Pancreas (tissue), 10 donors: Measurements from ENCODE around the gene BICRAL. TPM values are rescaled to one million over a fixed set of nuclear protein-coding genes. Genes with fewer than 3 reads are reported as not detected.
"Not testable (repeated sequence)": the region's sequence is repeated elsewhere in the genome, so short reads cannot be mapped to it uniquely, and the experiment has no call there.

Experiments
- ATAC-seq, 4 donors: fragments of 200-7000 bp; cut with Tn5 transposase; one replicate each; pipeline versions ENCODE4 v1.8.0 to v1.9.1; 2020; ENCODE audit warnings: mild to moderate bottlenecking in 4 of 4, moderate library complexity in 4 of 4
- DNase-seq, 6 donors: peaks; one replicate each; pipeline ENCODE4 v3.0.0-alpha.2; 2020
- FAIRE-seq: peaks from 2 replicates; lab custom pipeline; 2012; peaks lifted over from hg19 to GRCh38; lab: Jason Lieb, UNC
- H3K27ac ChIP-seq, 4 donors: fragments of 200-600 bp; sonication (generic); 1 replicate in 3 of 4; 2 replicates in 1 of 4; pipeline versions ENCODE4 v1.5.0 to v1.8.0; 2020
- H3K27me3 ChIP-seq, 4 donors: fragments of 200-600 bp; one replicate each; pipeline ENCODE4 v1.8.0; 2021
- H3K36me3 ChIP-seq, 3 donors: fragments of 200-600 bp; sonication (generic) in 1 of 3; one replicate each; pipeline versions ENCODE4 v1.5.0 to v1.8.0; 2020 to 2021
- H3K4me1 ChIP-seq, 3 donors: fragments of 200-600 bp; one replicate each; pipeline ENCODE4 v1.8.0; 2021
- H3K4me3 ChIP-seq, 4 donors: fragments of 200-600 bp; sonication (generic) in 2 of 4; one replicate each; pipeline versions ENCODE4 v1.5.0 to v1.8.0; 2020 to 2021
- H3K9me3 ChIP-seq, 4 donors: fragments of 200-600 bp; one replicate each; pipeline ENCODE4 v1.8.0; 2021
- WGBS, 2 donors: extraction: QIAGEN DNeasy Blood & Tissue Kit; methylation state at CpG; one replicate each; pipeline ENCODE4 v1.1.7; 2013; 5-methylcytosine and 5-hydroxymethylcytosine counted together
- intact Hi-C, 3 donors: fragments of 100-400 bp; cut with DNase I; formaldehyde crosslinking; loops; one replicate each; pipeline versions ENCODE4 v1.11.1 to v1.14.2; 2022
- polyA plus RNA-seq, 2 donors: library from polyadenylated mRNA; stranded (reverse); fragments of 200-250 nt; gene quantifications; one replicate each; pipeline ENCODE4 v1.2.3, GENCODE V29; 2013
- total RNA-seq, 6 donors: library from RNA; stranded (reverse); fragmentation: NEBNext Ultra II Directional in 4 of 6; extraction: Animal tissue kit (Norgen Biotek cat#: 25700) in 4 of 6; gene quantifications; one replicate each; pipeline versions ENCODE4 v1.2.1 to v1.2.4, GENCODE V29; 2021 to 2023
- TF ChIP-seq, protein P1 (sequence below), 4 donors: fragments of 200-600 bp; sonication (generic) in 3 of 4; IDR thresholded peaks; one replicate each; pipeline versions ENCODE4 v1.5.0 to v1.8.0; 2021; ENCODE audit warnings: antibody characterized with exemption in 4 of 4
- donor health status: healthy with polysubstance abuse.
- donor health status: DM: no; HTN: no; CAD: no; lungs with moderate emphysema.
- donor health status: DM: no; HTN: no; CAD: no.
- donor health status: control.
- donor health status: control.
- donor health status: Bipolar disorder and iron deficiency.
- donor health status: DM: yes; HTN: yes; CAD: no.
- donor health status: DM: no; HTN: no; CAD: no.
- donor health status: DM: no; HTN: no; CAD: no.
- donor health status: DM: yes; HTN: yes; CAD: no.

BICRAL gene
- total and polyA plus RNA-seq, 8 donors: 2.9 to 10.5 (median 7.1) TPM

DNA sequence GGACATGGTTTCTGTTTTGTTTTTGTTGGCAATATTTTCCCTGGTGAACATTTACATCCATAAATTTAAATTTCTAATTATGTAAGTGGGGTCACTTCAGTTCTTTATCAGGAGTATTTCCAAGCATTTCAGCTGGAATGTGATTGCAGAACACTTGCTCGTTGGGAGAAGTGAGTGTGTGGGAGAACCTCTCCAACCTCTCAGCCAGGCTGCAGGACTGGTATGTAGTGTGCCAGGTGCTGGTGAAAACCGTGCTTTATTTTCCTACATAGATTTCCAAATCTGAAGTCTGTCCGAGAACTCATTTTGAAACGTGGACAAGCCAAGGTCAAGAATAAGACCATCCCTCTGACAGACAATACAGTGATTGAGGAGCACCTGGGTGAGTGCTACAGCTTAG, 103.8 kb downstream of the BICRAL start:
- Histone ChIP-seq H3K27me3 (no peaks in the 10 kb centered on the region), H3K9me3 (no peaks in the 10 kb centered on the region), H3K4me3 (no peak overlapping the region), H3K4me1 (peaks cover 5 to 14% (median 5%) of the 10 kb centered on the region in 3 donors), H3K27ac (no peak overlapping the region), H3K36me3 (peaks cover 0 to 29% (median 26%) of the 10 kb centered on the region in 3 donors)
- FAIRE-seq (no peak), DNase-seq (no peak), ATAC-seq (no peak)
- 56 to 62% methylated on average over 4 of the region's 4 CpGs for WGBS, 2 donors
- intact Hi-C loops: no loop called here
- TF ChIP-seq, protein P1, sequence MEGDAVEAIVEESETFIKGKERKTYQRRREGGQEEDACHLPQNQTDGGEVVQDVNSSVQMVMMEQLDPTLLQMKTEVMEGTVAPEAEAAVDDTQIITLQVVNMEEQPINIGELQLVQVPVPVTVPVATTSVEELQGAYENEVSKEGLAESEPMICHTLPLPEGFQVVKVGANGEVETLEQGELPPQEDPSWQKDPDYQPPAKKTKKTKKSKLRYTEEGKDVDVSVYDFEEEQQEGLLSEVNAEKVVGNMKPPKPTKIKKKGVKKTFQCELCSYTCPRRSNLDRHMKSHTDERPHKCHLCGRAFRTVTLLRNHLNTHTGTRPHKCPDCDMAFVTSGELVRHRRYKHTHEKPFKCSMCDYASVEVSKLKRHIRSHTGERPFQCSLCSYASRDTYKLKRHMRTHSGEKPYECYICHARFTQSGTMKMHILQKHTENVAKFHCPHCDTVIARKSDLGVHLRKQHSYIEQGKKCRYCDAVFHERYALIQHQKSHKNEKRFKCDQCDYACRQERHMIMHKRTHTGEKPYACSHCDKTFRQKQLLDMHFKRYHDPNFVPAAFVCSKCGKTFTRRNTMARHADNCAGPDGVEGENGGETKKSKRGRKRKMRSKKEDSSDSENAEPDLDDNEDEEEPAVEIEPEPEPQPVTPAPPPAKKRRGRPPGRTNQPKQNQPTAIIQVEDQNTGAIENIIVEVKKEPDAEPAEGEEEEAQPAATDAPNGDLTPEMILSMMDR (IDR thresholded peaks at IDR 0.05): no peak

DNA sequence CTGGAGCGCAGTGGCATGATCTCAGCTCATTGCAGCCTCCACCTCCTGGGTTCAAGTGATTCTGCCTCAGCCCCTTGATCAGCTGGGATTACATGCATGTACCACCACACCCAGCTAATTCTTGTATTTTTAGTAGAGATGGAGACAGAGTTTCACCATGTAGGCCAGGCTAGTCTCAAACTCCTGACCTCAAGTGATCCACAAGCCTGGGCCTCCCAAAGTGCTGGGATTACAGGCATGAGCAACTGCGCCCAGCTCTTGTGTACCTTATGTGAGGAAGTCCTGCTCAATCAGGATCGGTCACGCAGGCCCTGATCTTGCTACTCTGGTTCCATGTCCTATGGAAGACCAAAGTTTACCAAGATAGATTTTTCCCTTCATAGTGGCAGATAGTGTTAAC, 106.3 kb downstream of the BICRAL start:
- intact Hi-C loops, H3K27me3 ChIP-seq, ATAC-seq, H3K4me3 ChIP-seq, DNase-seq, H3K9me3 ChIP-seq, H3K27ac ChIP-seq, H3K4me1 ChIP-seq, FAIRE-seq: not testable (repeated sequence)
- H3K36me3 ChIP-seq: peaks cover 0 to 29% (median 26%) of the 10 kb centered on the region in 3 donors
- 71 to 81% methylated on average over 4 of the region's 4 CpGs for WGBS, 2 donors

DNA sequence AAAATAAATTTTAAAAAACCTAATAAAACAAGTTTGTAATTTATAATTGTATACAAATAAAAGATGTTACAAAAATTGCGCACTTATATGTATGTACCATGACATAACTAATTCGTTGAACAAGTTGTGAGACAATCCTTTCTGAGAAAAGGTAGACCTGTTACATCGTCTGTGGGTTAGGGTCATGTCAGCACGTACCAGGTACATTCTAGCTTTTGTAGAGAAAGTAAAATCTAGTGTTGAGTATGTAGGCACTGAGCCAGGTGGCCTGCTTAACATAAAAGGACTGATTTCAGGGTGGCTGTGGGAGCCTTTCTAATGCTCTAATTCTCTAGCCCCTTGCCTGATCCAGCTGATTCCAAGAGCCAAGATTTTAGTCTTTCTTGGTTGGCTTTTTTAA, 108.0 kb downstream of the BICRAL start:
- FAIRE-seq (no peak), DNase-seq (no peak), ATAC-seq (no peak)
- Histone ChIP-seq H3K4me1 (peaks cover 0 to 5% (median 3%) of the 10 kb centered on the region in 3 donors), H3K27ac (peak overlapping the region in 3 of 4 donors; percentile 84 to 89 (median 88)), H3K4me3 (peak overlapping the region in 3 of 4 donors; percentile 69 to 96 (median 95)), H3K27me3 (no peaks in the 10 kb centered on the region), H3K9me3 (no peaks in the 10 kb centered on the region), H3K36me3 (peaks cover 0 to 14% (median 12%) of the 10 kb centered on the region in 3 donors)
- intact Hi-C loops: no loop called here
- TF ChIP-seq, protein P1 (IDR thresholded peaks at IDR 0.05): no peak
- WGBS, 2 donors: 39 to 45% methylated on average over 4 of the region's 4 CpGs

DNA sequence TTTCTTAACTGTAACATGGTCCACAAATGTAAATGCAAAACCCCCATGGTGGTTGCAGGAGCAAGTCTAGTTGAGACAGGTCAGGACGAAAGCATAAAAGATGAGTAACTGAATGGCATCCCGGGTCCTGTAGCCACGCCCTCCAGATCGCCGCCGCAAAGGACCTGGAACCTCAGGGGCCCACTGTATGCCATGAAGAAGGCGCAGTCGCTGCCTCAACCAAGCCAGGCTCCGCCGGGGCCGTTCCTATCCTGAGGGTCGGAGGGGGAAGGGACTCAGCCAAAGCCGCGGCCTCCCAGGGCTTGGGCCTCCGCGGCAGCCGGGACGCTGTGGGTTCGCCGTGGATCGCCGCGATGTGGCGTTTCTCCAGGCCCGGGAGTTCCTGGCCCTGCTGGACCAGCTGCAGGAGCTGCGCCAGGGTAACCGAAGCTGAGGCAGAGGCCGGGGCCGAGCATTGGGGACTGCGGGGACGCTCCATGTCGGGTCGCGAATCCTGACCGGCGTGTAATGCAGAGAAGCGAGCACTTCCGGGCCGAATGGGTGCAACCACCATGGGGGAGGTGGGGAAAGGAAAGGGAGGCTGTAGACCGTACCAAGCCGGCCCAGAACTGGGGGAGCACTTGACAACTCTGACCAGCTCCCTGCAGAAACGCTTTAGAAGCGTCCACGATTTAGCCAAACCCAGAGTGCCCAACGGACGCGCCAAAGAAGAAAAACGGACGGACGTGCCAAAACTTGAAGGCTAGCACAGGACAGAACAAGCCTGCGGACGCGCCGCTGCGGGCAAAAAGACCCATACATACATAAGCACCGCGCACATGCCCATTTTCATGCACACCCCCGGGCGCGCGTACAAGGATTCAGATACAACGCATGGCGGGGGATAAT, 108.7 kb downstream of the BICRAL start:
- Histone ChIP-seq H3K27ac (peak overlapping the region; percentile 84 to 89 (median 86)), H3K4me1 (peaks cover 0 to 5% (median 3%) of the 10 kb centered on the region in 3 donors), H3K9me3 (no peaks in the 10 kb centered on the region), H3K27me3 (no peaks in the 10 kb centered on the region), H3K4me3 (peak overlapping the region; percentile 69 to 96 (median 89)), H3K36me3 (peaks cover 0 to 7% (median 6%) of the 10 kb centered on the region in 3 donors)
- WGBS, 2 donors: 0% methylated on average over 63 of the region's 63 CpGs
- TF ChIP-seq, protein P1 (IDR thresholded peaks at IDR 0.05): no peak
- FAIRE-seq: no peak
- peak; percentile 85 to 95 (median 92) for DNase-seq
- intact Hi-C loops: no loop called here
- peak; percentile 98 to 100 (median 99) for ATAC-seq

DNA sequence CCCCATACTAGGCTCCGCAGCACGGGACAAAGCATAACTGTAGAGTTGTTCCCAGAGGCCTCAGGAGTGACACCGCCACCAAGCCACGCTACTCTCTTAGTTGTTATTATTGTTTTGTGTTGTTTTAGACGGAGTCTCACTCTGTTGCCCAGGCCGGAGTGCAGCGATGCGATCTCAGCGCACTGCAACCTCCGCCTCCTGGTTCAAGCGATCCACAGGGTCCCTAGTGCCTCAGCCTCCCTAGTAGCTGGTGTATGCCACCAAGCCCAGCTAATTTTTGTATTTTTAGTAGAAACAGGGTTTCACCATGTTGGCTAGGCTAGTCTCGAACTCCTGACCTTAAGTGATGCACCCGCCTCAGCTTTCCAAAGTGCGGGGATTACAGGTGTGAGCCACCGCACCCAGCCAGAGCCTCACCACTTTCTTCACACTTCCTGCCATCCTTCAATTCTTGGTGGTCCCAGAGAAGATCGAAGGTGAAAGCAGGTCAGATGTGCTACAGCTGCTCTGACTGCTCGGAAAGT, 109.4 kb downstream of the BICRAL start:
- Histone ChIP-seq H3K4me1 (peaks cover 0 to 5% (median 3%) of the 10 kb centered on the region in 3 donors), H3K27ac (peak overlapping the region; percentile 84 to 89 (median 86)), H3K36me3 (no peaks in the 10 kb centered on the region), H3K4me3 (peak overlapping the region; percentile 69 to 96 (median 89)), H3K9me3 (no peaks in the 10 kb centered on the region), H3K27me3 (no peaks in the 10 kb centered on the region)
- FAIRE-seq (no peak), ATAC-seq (no peak), DNase-seq (no peak)
- WGBS, 2 donors: 28 to 31% methylated on average over 17 of the region's 17 CpGs
- intact Hi-C loops: no loop called here
- TF ChIP-seq, protein P1 (IDR thresholded peaks at IDR 0.05): no peak

DNA sequence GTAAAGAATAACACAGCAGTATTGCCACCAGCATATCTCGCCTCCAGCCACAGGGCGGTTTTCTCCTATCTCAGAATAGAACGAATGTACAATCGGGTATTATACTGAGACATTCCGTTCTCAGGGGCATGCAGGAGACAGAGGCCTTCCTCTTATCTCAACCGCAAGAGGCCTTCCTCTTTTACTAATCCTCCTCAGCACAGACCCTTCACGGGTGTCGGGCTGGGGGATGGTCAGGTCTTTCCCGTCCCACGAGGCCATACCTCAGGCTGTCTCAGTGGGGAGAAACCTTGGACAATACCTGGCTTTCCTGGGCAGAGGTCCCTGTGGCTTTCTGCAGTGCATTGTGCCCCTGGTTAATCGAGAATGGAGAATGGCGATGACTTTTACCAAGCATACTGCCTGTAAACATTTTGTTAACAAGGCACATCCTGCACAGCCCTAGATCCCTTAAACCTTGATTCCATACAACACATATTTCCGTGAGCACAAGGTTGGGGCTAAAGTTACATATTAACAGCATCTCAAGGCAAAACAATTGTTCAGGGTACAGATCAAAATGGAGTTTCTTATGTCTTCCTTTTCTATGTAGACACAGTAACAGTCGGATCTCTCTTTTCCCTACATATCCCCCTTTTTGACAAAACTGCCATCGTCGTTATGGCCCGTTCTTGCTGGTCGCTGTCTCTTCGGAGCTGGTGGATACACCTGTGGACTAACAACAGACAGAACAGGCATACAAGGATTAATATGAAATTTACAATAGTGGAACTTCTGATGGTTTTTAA, 112.4 kb downstream of the BICRAL start:
- H3K27me3 ChIP-seq, H3K27ac ChIP-seq, FAIRE-seq, intact Hi-C loops, ATAC-seq, H3K36me3 ChIP-seq, DNase-seq, H3K4me3 ChIP-seq, H3K4me1 ChIP-seq, H3K9me3 ChIP-seq: not testable (repeated sequence)
- 53 to 54% methylated on average over 19 of the region's 19 CpGs for WGBS, 2 donors
